H1 (cell line): Measurements from ENCODE around the gene LAT.

ENCODE experiments used
- RAD21 ChIP-seq, 2 experiments: IDR thresholded peaks in 1 of 2; conservative IDR thresholded peaks in 1 of 2; 2 replicates each; pipeline ENCODE4 v1.6.1; 2011; ENCODE audit warnings: low read depth in 2 of 2, low read length in 2 of 2, improper control_type of control experiment in 1 of 2, inconsistent platforms in 1 of 2, mild to moderate bottlenecking in 1 of 2, moderate library complexity in 1 of 2
- RFX5 ChIP-seq: IDR thresholded peaks from 2 replicates; pipeline ENCODE4 v1.6.1; 2011; ENCODE audit warnings: low read depth, low read length, improper control_type of control experiment, borderline replicate concordance
- RNF2 ChIP-seq: fragments of 200-900, 300-1000 bp; sonication (generic); IDR thresholded peaks from 2 replicates; pipeline ENCODE4 v1.7.1; 2016; ENCODE audit warnings: borderline replicate concordance, low read depth, mild to moderate bottlenecking, antibody characterized with exemption, low read length; ENCODE audit not compliant: poor library complexity, severe bottlenecking; ENCODE audit errors: missing control alignments
- TF ChIP-seq, protein P1 (sequence below), 3 experiments: IDR thresholded peaks; 1 replicate in 2 of 3; 2 replicates in 1 of 3; pipeline versions ENCODE4 v1.5.1 to v1.6.1; 2011; ENCODE audit warnings: low read length in 3 of 3, mild to moderate bottlenecking in 3 of 3, inconsistent platforms in 2 of 3, low read depth in 1 of 3, moderate library complexity in 1 of 3; ENCODE audit not compliant: insufficient read depth in 1 of 3; ENCODE audit errors: control extremely low read depth in 1 of 3
- TF ChIP-seq, protein P2 (sequence below): IDR thresholded peaks from 2 replicates; pipeline ENCODE4 v1.6.1; 2012; ENCODE audit warnings: inconsistent platforms

DNA sequence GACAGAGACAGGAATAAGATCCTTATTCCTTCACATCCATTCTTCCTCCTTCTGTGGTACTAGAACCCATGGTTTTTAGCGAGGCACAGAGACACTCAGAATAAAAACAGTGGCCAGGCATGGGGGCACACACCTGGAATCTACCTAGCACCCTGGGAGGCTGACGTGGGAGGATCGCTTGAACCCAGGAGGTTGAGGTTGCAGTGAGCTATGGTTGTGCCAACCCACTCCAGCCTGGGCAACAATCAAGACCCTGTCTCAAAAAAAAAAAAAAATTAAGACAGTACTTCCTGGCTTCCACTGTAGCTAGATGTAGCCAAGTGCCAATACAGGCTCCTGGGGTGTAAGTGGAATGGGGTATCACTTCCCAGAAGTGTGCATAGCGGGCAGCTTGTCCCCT is 17.7 kb upstream of the LAT start:
- TF ChIP-seq, protein P1, sequence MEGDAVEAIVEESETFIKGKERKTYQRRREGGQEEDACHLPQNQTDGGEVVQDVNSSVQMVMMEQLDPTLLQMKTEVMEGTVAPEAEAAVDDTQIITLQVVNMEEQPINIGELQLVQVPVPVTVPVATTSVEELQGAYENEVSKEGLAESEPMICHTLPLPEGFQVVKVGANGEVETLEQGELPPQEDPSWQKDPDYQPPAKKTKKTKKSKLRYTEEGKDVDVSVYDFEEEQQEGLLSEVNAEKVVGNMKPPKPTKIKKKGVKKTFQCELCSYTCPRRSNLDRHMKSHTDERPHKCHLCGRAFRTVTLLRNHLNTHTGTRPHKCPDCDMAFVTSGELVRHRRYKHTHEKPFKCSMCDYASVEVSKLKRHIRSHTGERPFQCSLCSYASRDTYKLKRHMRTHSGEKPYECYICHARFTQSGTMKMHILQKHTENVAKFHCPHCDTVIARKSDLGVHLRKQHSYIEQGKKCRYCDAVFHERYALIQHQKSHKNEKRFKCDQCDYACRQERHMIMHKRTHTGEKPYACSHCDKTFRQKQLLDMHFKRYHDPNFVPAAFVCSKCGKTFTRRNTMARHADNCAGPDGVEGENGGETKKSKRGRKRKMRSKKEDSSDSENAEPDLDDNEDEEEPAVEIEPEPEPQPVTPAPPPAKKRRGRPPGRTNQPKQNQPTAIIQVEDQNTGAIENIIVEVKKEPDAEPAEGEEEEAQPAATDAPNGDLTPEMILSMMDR (IDR thresholded peaks at IDR 0.05; ENCODE audit: control extremely low read depth in 1 of 3, insufficient read depth in 1 of 3, low read depth in 1 of 3, low read length in 3 of 3), result no peak
- TF ChIP-seq RFX5 (no peak), RAD21 (IDR thresholded peaks at IDR 0.05 in 1 of 2, conservative IDR thresholded peaks at IDR 0.05 in 1 of 2; ENCODE audit: low read depth in 2 of 2, low read length in 2 of 2) (no peak), RNF2 (no peak)
- TF ChIP-seq, protein P2, sequence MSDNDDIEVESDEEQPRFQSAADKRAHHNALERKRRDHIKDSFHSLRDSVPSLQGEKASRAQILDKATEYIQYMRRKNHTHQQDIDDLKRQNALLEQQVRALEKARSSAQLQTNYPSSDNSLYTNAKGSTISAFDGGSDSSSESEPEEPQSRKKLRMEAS, result no peak
